Fibroblast of the aortic adventitia (primary cell): ENCODE results near the gene TMEM59L. TPM values are rescaled to one million over a fixed set of nuclear protein-coding genes. Genes with fewer than 3 reads are reported as not detected.
A peak's percentile ranks its signal among the peaks of the same experiment; 100 is the strongest.

Experiments used
- DNase-seq: peaks from one replicate; pipeline ENCODE4 v3.0.0-alpha.2; 2010; ENCODE audit warnings: low read depth
- H3K4me3 ChIP-seq: 2 replicates; pipeline ENCODE4 v1.5.1; 2011; ENCODE audit warnings: low read depth, mild to moderate bottlenecking, control low read depth, low read length, moderate library complexity
- total RNA-seq: library from RNA; depleted of rRNA; stranded (reverse); fragments of >200 nt; gene quantifications from 2 replicates; pipeline ENCODE4 v1.2.3, GENCODE V29; 2012; ENCODE audit warnings: low replicate concordance
- TF ChIP-seq, protein P1 (sequence below): IDR thresholded peaks from 2 replicates; pipeline ENCODE4 v1.5.1; 2011; ENCODE audit warnings: mild to moderate bottlenecking, low read length, control low read depth, inconsistent platforms; ENCODE audit not compliant: insufficient read depth

TMEM59L gene
- total RNA-seq, 1 donor: 2.2 TPM

DNA sequence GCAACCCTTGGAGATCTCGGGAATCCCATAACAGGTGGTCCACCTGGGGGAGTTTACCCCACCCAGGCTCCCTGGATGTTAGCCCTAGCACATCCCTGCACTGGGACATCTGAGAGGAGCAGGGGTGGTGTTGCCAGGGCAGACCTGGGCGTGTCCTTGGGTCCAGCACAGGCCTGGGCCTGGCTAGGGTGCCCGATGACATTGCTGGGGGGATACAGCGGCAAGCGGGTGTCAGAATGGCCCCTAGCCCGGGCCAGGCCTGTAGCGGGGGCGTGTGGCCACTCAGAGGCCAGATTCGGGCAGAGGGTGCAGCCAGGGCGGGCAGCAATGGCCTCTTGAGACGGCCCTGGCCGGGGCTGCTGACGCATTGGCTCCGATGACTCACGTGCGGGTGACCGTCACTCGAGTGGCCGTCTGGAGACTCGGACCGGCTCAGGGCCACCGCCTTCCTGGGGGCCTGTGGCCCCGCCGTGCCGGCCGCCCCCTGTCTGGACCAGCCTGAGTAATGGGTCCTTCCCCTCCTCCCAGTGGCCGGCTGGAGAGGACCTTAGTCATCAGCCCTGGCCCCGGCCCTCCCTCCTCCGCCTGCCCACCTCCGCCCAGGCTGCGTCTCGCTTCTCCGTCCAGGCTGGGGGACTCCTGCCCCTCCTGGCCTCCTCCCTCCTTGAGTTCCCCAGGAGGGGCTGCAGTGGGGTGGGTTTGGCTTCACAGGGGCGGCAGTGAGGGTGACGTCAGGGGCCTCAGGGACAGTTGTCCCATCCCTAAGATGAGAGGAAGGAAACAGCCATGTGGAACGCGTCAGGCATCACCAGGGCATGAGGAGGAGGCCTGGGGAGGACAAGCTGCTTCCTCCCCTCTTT lies 47.6 kb downstream of the TMEM59L start:
- TF ChIP-seq, protein P1, sequence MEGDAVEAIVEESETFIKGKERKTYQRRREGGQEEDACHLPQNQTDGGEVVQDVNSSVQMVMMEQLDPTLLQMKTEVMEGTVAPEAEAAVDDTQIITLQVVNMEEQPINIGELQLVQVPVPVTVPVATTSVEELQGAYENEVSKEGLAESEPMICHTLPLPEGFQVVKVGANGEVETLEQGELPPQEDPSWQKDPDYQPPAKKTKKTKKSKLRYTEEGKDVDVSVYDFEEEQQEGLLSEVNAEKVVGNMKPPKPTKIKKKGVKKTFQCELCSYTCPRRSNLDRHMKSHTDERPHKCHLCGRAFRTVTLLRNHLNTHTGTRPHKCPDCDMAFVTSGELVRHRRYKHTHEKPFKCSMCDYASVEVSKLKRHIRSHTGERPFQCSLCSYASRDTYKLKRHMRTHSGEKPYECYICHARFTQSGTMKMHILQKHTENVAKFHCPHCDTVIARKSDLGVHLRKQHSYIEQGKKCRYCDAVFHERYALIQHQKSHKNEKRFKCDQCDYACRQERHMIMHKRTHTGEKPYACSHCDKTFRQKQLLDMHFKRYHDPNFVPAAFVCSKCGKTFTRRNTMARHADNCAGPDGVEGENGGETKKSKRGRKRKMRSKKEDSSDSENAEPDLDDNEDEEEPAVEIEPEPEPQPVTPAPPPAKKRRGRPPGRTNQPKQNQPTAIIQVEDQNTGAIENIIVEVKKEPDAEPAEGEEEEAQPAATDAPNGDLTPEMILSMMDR: no peak
- no peak overlapping the region for H3K4me3 ChIP-seq
- peak; percentile 45 for DNase-seq

DNA sequence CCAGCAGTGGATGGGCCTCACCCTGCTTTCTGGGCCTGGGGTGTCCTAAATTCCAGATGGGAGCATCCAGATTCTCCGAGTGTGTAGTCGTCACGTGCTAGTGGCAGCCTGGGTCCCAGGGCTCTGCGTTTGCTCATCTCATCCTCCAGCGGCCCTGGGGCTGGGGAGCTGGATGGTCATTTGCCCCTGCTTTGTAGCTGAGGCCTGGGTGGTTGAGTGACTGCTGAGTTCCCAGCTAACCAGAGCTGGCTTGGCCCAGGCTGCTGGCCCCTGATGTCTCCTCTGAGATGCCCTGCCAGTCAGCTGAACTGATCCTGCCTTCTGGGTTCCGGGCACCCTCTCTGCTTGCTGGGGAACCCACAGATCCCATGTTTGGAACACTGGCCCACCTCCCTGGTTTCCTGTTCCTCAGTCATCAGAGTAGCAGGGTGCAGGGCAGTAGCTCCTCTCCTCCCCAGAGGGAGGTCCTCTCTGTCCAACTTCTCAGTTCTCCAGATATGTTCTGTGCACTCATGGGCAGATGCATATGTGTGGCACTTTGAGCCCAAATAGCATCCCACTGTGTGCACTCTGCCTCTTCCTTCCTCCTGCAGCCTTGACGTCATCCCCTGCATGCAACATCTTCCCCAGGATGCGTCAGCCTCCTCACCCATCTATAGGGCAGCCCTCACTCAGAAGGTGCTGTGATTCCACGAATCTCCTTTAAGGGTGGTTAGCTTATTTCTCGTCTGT lies 48.4 kb downstream of the TMEM59L start:
- TF ChIP-seq, protein P1: no peak
- DNase-seq: no peak
- no peak overlapping the region for H3K4me3 ChIP-seq

GRCh38 chr19:18662972-18663732 lies 50.5 kb downstream of the TMEM59L start:
- DNase-seq: no peak
- no peak overlapping the region for H3K4me3 ChIP-seq
- TF ChIP-seq, protein P1: no peak

- TF ChIP-seq, protein P1: no peak
- DNase-seq: no peak
- H3K4me3 ChIP-seq: no peak overlapping the region
These were observed 51.4 kb downstream of the TMEM59L start for GRCh38 chr19:18663940-18664530.

GRCh38 chr19:18665771-18666202 lies 53.1 kb downstream of the TMEM59L start:
- TF ChIP-seq, protein P1: no peak
- H3K4me3 ChIP-seq: no peak overlapping the region
- no peak for DNase-seq

GRCh38 chr19:18666317-18666716 lies 53.6 kb downstream of the TMEM59L start:
- no peak overlapping the region for H3K4me3 ChIP-seq
- DNase-seq: no peak
- TF ChIP-seq, protein P1: no peak
